CD4-positive, CD25-positive, alpha-beta regulatory T cell (primary cell): Measurements from ENCODE around the gene TAP2. TPM values are rescaled to one million over a fixed set of nuclear protein-coding genes. Genes with fewer than 3 reads are reported as not detected.
A peak's percentile ranks its signal among the peaks of the same experiment; 100 is the strongest.
"Not testable (repeated sequence)": the region's sequence is repeated elsewhere in the genome, so short reads cannot be mapped to it uniquely, and the experiment has no call there.

ENCODE experiments used
- ATAC-seq, 2 donors: fragments of 150-1000 bp; cut with Tn5 transposase; one replicate each; pipeline ENCODE4 v1.10.0; 2021; ENCODE audit warnings: low read depth in 2 of 2, moderate number of reproducible peaks in 2 of 2, moderate library complexity in 1 of 2
- DNase-seq, 3 donors: peaks; one replicate each; pipeline versions ENCODE4 v3.0.0 to v3.0.0-alpha.2; 2012 to 2022; ENCODE audit warnings: mixed read lengths in 1 of 3
- H3K27ac ChIP-seq: one replicate; pipeline ENCODE4 v1.7.0; 2013; ENCODE audit warnings: mild to moderate bottlenecking, low read length; ENCODE audit not compliant: insufficient read depth, poor library complexity, severe bottlenecking
- H3K27me3 ChIP-seq: one replicate; pipeline ENCODE4 v1.7.0; 2013; ENCODE audit warnings: low read length; ENCODE audit not compliant: control insufficient read depth, insufficient read depth
- H3K36me3 ChIP-seq: one replicate; pipeline ENCODE4 v1.7.0; 2013; ENCODE audit warnings: mild to moderate bottlenecking, low read length, moderate library complexity; ENCODE audit not compliant: control insufficient read depth, insufficient read depth
- H3K4me1 ChIP-seq: 2 replicates; pipeline ENCODE4 v1.7.0; 2013; ENCODE audit warnings: mild to moderate bottlenecking, low read length; ENCODE audit not compliant: insufficient read depth, control insufficient read depth, poor library complexity, severe bottlenecking
- H3K4me3 ChIP-seq: one replicate; pipeline ENCODE4 v1.7.0; 2013; ENCODE audit warnings: low read depth, mild to moderate bottlenecking, low read length, moderate library complexity
- H3K9me3 ChIP-seq, 2 experiments: 1 replicate in 1 of 2; 2 replicates in 1 of 2; pipeline ENCODE4 v1.7.0; 2013; ENCODE audit warnings: low read length in 2 of 2, mild to moderate bottlenecking in 1 of 2, moderate library complexity in 1 of 2; ENCODE audit not compliant: control insufficient read depth in 2 of 2
- H3K27ac Mint-ChIP-seq, 3 donors: one replicate each; pipeline ENCODE4 v1.8.0; 2020 to 2022; ENCODE audit warnings: mild to moderate bottlenecking in 3 of 3, mixed read lengths in 3 of 3, moderate library complexity in 2 of 3
- H3K27me3 Mint-ChIP-seq: one replicate; pipeline ENCODE4 v1.8.0; 2022; ENCODE audit warnings: mild to moderate bottlenecking, mixed read lengths
- H3K36me3 Mint-ChIP-seq: one replicate; pipeline ENCODE4 v1.8.0; 2020; ENCODE audit warnings: mixed read lengths
- H3K4me1 Mint-ChIP-seq, 4 donors: one replicate each; pipeline ENCODE4 v1.8.0; 2020 to 2022; ENCODE audit warnings: mixed read lengths in 4 of 4, mild to moderate bottlenecking in 1 of 4
- H3K4me3 Mint-ChIP-seq, 4 donors: one replicate each; pipeline ENCODE4 v1.8.0; 2020 to 2022; ENCODE audit warnings: mild to moderate bottlenecking in 4 of 4, mixed read lengths in 4 of 4, moderate library complexity in 3 of 4
- H3K9me3 Mint-ChIP-seq, 7 donors: one replicate each; pipeline ENCODE4 v1.8.0; 2020 to 2022; ENCODE audit warnings: mixed read lengths in 7 of 7, mild to moderate bottlenecking in 3 of 7, moderate library complexity in 2 of 7
- polyA plus RNA-seq, 4 donors: library from polyadenylated mRNA; unstranded; fragments of 300-500 nt; fragmentation: Illumina TruSeq; gene quantifications; one replicate each; pipeline ENCODE4 v1.2.3, GENCODE V29; 2021
- total RNA-seq: library from RNA; stranded (reverse); gene quantifications from one replicate; pipeline ENCODE4 v1.2.3, GENCODE V29; 2022

Gene TAP2
- total RNA-seq (165 TPM), polyA plus RNA-seq (10 to 100 TPM in 3 of 4 donors, 1 to 10 TPM in 1; 7.2 to 56.3 (median 31.9) TPM)

GRCh38 chr6:32838114-32838958, at the start of gene TAP2:
TAP2 (minus strand) TSS chr6:32838739; CDS start chr6:32838233, 506 bp downstream.
- Histone ChIP-seq H3K27ac (peak within 1 kb of the TSS; percentile 99), H3K27me3 (no peaks in the 10 kb centered on the region), H3K4me1 (peaks cover 78% of the 10 kb centered on the region), H3K9me3 (no peaks in the 10 kb centered on the region), H3K36me3 (peaks cover 49% of the 10 kb centered on the region), H3K4me3 (peak within 1 kb of the TSS; percentile 87)
- H3K27ac Mint-ChIP-seq: peak within 1 kb of the TSS; percentile 97 to 100 (median 98)
- H3K9me3 Mint-ChIP-seq: no peaks in the 10 kb centered on the region
- no peaks in the 10 kb centered on the region for H3K27me3 Mint-ChIP-seq
- peak within 1 kb of the TSS; percentile 95 to 97 (median 96) for H3K4me3 Mint-ChIP-seq
- H3K36me3 Mint-ChIP-seq: peaks cover 65% of the 10 kb centered on the region
- DNase-seq (peak; percentile 95 to 97 (median 96)), ATAC-seq (peak; percentile 93 to 95)
- H3K4me1 Mint-ChIP-seq: peaks cover 40 to 92% (median 74%) of the 10 kb centered on the region in 4 donors

GRCh38 chr6:32887616-32888015, 49.1 kb upstream of the TAP2 start:
- H3K9me3 Mint-ChIP-seq: peaks cover 0 to 1% (median 0%) of the 10 kb centered on the region in 7 donors
- no peak for ATAC-seq

GRCh38 chr6:32886681-32887383, 48.3 kb upstream of the TAP2 start:
- Mint-ChIP-seq H3K4me3 (no peak overlapping the region), H3K36me3 (no peaks in the 10 kb centered on the region), H3K27ac (no peak overlapping the region), H3K4me1 (peaks cover 0 to 6% (median 2%) of the 10 kb centered on the region in 4 donors), H3K9me3 (peaks cover 0 to 1% (median 0%) of the 10 kb centered on the region in 7 donors), H3K27me3 (peaks cover 23% of the 10 kb centered on the region)
- no peaks in the 10 kb centered on the region for H3K36me3 ChIP-seq
- no peaks in the 10 kb centered on the region for H3K4me1 ChIP-seq
- no peaks in the 10 kb centered on the region for H3K27me3 ChIP-seq
- no peak overlapping the region for H3K27ac ChIP-seq
- no peaks in the 10 kb centered on the region for H3K9me3 ChIP-seq
- ATAC-seq (no peak), DNase-seq (no peak)
- no peak overlapping the region for H3K4me3 ChIP-seq

More at GRCh38 chr6:32887616-32888015, 49.1 kb upstream of the TAP2 start:
- H3K4me1 Mint-ChIP-seq: peaks cover 0 to 8% (median 3%) of the 10 kb centered on the region in 4 donors
- Histone ChIP-seq H3K4me3 (no peak overlapping the region), H3K27me3 (no peaks in the 10 kb centered on the region), H3K9me3 (no peaks in the 10 kb centered on the region), H3K4me1 (no peaks in the 10 kb centered on the region), H3K36me3 (no peaks in the 10 kb centered on the region), H3K27ac (no peak overlapping the region)
- H3K27me3 Mint-ChIP-seq: peaks cover 27% of the 10 kb centered on the region
- no peak overlapping the region for H3K27ac Mint-ChIP-seq
- H3K36me3 Mint-ChIP-seq: no peaks in the 10 kb centered on the region
- no peak for DNase-seq
- no peak overlapping the region for H3K4me3 Mint-ChIP-seq

- DNase-seq (peak in 2 of 3 donors; percentile 79 to 89), ATAC-seq (peak; percentile 53)
- H3K4me3 Mint-ChIP-seq: peak overlapping the region in 2 of 4 donors; percentile 4 to 11
- H3K4me1 ChIP-seq: no peaks in the 10 kb centered on the region
- H3K27me3 ChIP-seq: no peaks in the 10 kb centered on the region
- H3K36me3 Mint-ChIP-seq: peaks cover 5% of the 10 kb centered on the region
- H3K27ac Mint-ChIP-seq: no peak overlapping the region
- H3K36me3 ChIP-seq: no peaks in the 10 kb centered on the region
- H3K4me3 ChIP-seq: no peak overlapping the region
- no peak overlapping the region for H3K27ac ChIP-seq
- H3K9me3 Mint-ChIP-seq: peaks cover 0 to under 1% (median 0%) of the 10 kb centered on the region in 7 donors
- H3K4me1 Mint-ChIP-seq: peaks cover 0 to 6% (median 2%) of the 10 kb centered on the region in 4 donors
- no peaks in the 10 kb centered on the region for H3K9me3 ChIP-seq
- H3K27me3 Mint-ChIP-seq: peaks cover 26% of the 10 kb centered on the region
Observed at GRCh38 chr6:32885698-32886286, 47.3 kb upstream of the TAP2 start.

GRCh38 chr6:32883789-32884188, 45.2 kb upstream of the TAP2 start:
- no peaks in the 10 kb centered on the region for H3K9me3 Mint-ChIP-seq
- peaks cover 30% of the 10 kb centered on the region for H3K27me3 Mint-ChIP-seq
- H3K4me1 ChIP-seq: no peaks in the 10 kb centered on the region
- no peaks in the 10 kb centered on the region for H3K9me3 ChIP-seq
- peaks cover 6% of the 10 kb centered on the region for H3K36me3 ChIP-seq
- H3K4me1 Mint-ChIP-seq: peaks cover 0 to 6% (median 2%) of the 10 kb centered on the region in 4 donors
- H3K27ac ChIP-seq: no peak overlapping the region
- H3K36me3 Mint-ChIP-seq: peaks cover 17% of the 10 kb centered on the region
- H3K4me3 Mint-ChIP-seq: no peak overlapping the region
- no peaks in the 10 kb centered on the region for H3K27me3 ChIP-seq
- ATAC-seq (no peak), DNase-seq (no peak)
- H3K27ac Mint-ChIP-seq: peak overlapping the region in 1 of 3 donors; percentile 13
- H3K4me3 ChIP-seq: no peak overlapping the region

GRCh38 chr6:32882879-32883250, 44.3 kb upstream of the TAP2 start:
- Histone ChIP-seq H3K4me3 (no peak overlapping the region), H3K27ac (no peak overlapping the region), H3K27me3 (no peaks in the 10 kb centered on the region), H3K9me3 (no peaks in the 10 kb centered on the region), H3K4me1 (no peaks in the 10 kb centered on the region), H3K36me3 (peaks cover 6% of the 10 kb centered on the region)
- Mint-ChIP-seq H3K36me3 (peaks cover 23% of the 10 kb centered on the region), H3K4me1 (peaks cover 0 to 6% (median 2%) of the 10 kb centered on the region in 4 donors), H3K9me3 (no peaks in the 10 kb centered on the region), H3K4me3 (no peak overlapping the region), H3K27me3 (peaks cover 31% of the 10 kb centered on the region), H3K27ac (no peak overlapping the region)
- DNase-seq (no peak), ATAC-seq (no peak)

- H3K9me3 Mint-ChIP-seq, H3K4me1 ChIP-seq, H3K9me3 ChIP-seq, H3K4me3 Mint-ChIP-seq, DNase-seq, H3K27ac ChIP-seq, H3K27me3 ChIP-seq, ATAC-seq, H3K27ac Mint-ChIP-seq, H3K4me3 ChIP-seq, H3K4me1 Mint-ChIP-seq, H3K36me3 ChIP-seq: not testable (repeated sequence)
- Mint-ChIP-seq H3K36me3 (peaks cover 25% of the 10 kb centered on the region), H3K27me3 (peaks cover 24% of the 10 kb centered on the region)
Observed at GRCh38 chr6:32880962-32881361, 42.4 kb upstream of the TAP2 start.
